Large intestine (tissue), 3 donors: ENCODE results near the gene KRT74. TPM values are rescaled to one million over a fixed set of nuclear protein-coding genes. Genes with fewer than 3 reads are reported as not detected.

Experiments used
- DNase-seq, 2 donors: peaks; one replicate each; pipeline versions ENCODE4 v3.0.0 to v3.0.0-alpha.2; 2013
- H3K27ac ChIP-seq: one replicate; pipeline ENCODE4 v1.5.1; 2013; ENCODE audit warnings: low read length
- H3K27me3 ChIP-seq: 2 replicates; pipeline ENCODE4 v1.6.1; 2013; ENCODE audit warnings: low read length; ENCODE audit not compliant: control insufficient read depth, insufficient read depth
- H3K36me3 ChIP-seq: 2 replicates; pipeline ENCODE4 v1.6.1; 2013; ENCODE audit warnings: low read length; ENCODE audit not compliant: control insufficient read depth, insufficient read depth
- H3K4me1 ChIP-seq: one replicate; pipeline ENCODE4 v1.6.1; 2013; ENCODE audit warnings: low read length; ENCODE audit not compliant: control insufficient read depth, insufficient read depth
- H3K4me3 ChIP-seq: one replicate; pipeline ENCODE4 v1.5.1; 2013; ENCODE audit warnings: low read length
- H3K9me3 ChIP-seq: one replicate; pipeline ENCODE4 v1.6.1; 2013; ENCODE audit warnings: mild to moderate bottlenecking, low read depth, low read length, moderate library complexity; ENCODE audit not compliant: control insufficient read depth
- WGBS: methylation state at CpG from one replicate; pipeline ENCODE4 v1.1.5; 2013; ENCODE audit warnings: low lambda C conversion rate; ENCODE audit not compliant: insufficient coverage; 5-methylcytosine and 5-hydroxymethylcytosine counted together
- polyA plus RNA-seq: library from polyadenylated mRNA; unstranded; fragments of 120-200 nt; gene quantifications from one replicate; pipeline ENCODE4 v1.2.1, GENCODE V29; 2013

KRT74 gene
- polyA plus RNA-seq, 1 donor: not detected

DNA sequence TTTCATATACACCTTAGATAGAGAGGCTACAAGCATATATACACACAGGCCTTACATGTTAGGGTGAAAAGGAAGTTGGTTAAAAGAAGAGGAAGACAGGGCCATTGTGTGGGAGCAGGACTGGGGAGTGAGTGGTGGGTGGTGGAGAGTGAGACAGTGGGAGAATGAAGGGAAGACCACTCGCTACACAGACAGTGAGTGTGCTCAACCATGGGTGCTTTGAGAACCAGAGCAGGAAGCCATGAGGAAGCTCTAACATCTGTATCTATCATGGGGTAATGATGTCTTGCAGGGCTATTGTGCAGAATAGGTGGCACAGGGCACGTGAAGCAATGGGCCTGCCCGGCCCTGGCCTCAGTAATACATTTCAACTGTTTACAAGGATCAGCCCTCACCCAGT lies 11.4 kb upstream of the KRT74 start:
- H3K4me3 ChIP-seq: no peak overlapping the region
- H3K36me3 ChIP-seq: no peaks in the 10 kb centered on the region
- peaks cover 15% of the 10 kb centered on the region for H3K27me3 ChIP-seq
- H3K4me1 ChIP-seq: no peaks in the 10 kb centered on the region
- no peak for DNase-seq
- WGBS: no CpG with 5 or more reads among the region's 3 CpGs
- no peak overlapping the region for H3K27ac ChIP-seq
- H3K9me3 ChIP-seq: no peaks in the 10 kb centered on the region

GRCh38 chr12:52584156-52584682 lies 10.6 kb upstream of the KRT74 start:
- no peaks in the 10 kb centered on the region for H3K36me3 ChIP-seq
- no peaks in the 10 kb centered on the region for H3K4me1 ChIP-seq
- no peak for DNase-seq
- H3K4me3 ChIP-seq: no peak overlapping the region
- no peak overlapping the region for H3K27ac ChIP-seq
- H3K9me3 ChIP-seq: no peaks in the 10 kb centered on the region
- WGBS: 80% methylated on average over 1 of the region's 9 CpGs
- H3K27me3 ChIP-seq: peaks cover 13% of the 10 kb centered on the region

DNA sequence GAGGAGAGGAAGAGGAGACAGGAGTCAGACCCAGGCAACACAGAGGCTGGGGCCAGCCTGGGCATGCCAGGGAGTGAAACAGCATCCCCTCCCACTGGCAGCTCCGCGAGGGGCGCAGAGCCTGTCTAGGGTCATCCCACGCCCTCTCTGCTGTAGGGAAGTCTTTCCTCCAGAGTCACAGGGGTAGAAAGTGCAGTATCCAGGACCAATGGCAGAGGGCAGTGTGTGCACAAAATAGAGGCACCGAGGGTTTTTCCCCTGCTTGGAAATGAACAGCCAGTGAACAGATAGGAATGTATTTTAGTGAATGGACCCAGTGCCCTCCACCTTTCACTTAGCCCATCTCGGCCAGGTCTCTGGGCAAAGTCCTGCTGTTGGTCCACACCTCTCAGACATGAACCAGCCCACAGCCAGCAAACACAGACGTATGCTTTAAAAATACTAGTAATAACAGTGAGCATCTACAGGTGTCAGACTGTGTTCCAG lies 9.4 kb upstream of the KRT74 start:
- Histone ChIP-seq H3K36me3 (no peaks in the 10 kb centered on the region), H3K27me3 (peaks cover 11% of the 10 kb centered on the region)
- WGBS: no CpG with 5 or more reads among the region's 7 CpGs

GRCh38 chr12:52582486-52582885 lies 8.8 kb upstream of the KRT74 start:
- H3K4me3 ChIP-seq: no peak overlapping the region
- H3K27ac ChIP-seq: no peak overlapping the region
- H3K27me3 ChIP-seq: peaks cover 10% of the 10 kb centered on the region
- H3K4me1 ChIP-seq: no peaks in the 10 kb centered on the region
- no peaks in the 10 kb centered on the region for H3K9me3 ChIP-seq
- H3K36me3 ChIP-seq: no peaks in the 10 kb centered on the region
- WGBS: no CpG with 5 or more reads among the region's 2 CpGs
- no peak for DNase-seq

More for the DNA sequence above, 9.4 kb upstream of the KRT74 start:
- H3K4me3 ChIP-seq: no peak overlapping the region
- H3K9me3 ChIP-seq: no peaks in the 10 kb centered on the region
- no peaks in the 10 kb centered on the region for H3K4me1 ChIP-seq
- peak; percentile 45 to 63 for DNase-seq
- no peak overlapping the region for H3K27ac ChIP-seq

GRCh38 chr12:52581481-52581880 lies 7.8 kb upstream of the KRT74 start:
- Histone ChIP-seq H3K4me1 (no peaks in the 10 kb centered on the region), H3K36me3 (no peaks in the 10 kb centered on the region), H3K27ac (no peak overlapping the region), H3K27me3 (peaks cover 6% of the 10 kb centered on the region), H3K4me3 (no peak overlapping the region), H3K9me3 (no peaks in the 10 kb centered on the region)
- no CpG with 5 or more reads among the region's 6 CpGs for WGBS
- DNase-seq: no peak

DNA sequence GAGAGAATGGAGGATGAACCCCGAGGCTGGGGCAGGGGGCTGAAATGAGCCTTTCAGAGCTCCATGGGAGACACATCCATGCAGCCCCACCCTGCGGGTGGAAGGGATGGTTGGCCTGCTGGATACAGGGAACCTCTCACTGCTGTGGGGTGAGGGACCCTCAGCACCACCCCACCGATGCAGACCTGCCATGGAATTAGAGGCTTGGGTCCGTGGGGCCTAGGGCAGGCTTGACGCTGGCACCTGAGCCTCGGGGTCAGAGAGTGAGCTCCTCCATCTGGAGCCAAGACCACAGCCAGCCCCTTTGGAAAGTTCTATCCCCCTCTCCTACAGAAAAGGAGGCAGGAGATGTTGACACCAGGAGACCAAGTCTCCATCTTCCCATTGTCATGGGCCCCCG lies 7.4 kb upstream of the KRT74 start:
- no CpG with 5 or more reads among the region's 7 CpGs for WGBS
- Histone ChIP-seq H3K27me3 (peaks cover 6% of the 10 kb centered on the region), H3K4me1 (no peaks in the 10 kb centered on the region), H3K9me3 (no peaks in the 10 kb centered on the region), H3K36me3 (no peaks in the 10 kb centered on the region), H3K27ac (no peak overlapping the region), H3K4me3 (no peak overlapping the region)
- DNase-seq: no peak

DNA sequence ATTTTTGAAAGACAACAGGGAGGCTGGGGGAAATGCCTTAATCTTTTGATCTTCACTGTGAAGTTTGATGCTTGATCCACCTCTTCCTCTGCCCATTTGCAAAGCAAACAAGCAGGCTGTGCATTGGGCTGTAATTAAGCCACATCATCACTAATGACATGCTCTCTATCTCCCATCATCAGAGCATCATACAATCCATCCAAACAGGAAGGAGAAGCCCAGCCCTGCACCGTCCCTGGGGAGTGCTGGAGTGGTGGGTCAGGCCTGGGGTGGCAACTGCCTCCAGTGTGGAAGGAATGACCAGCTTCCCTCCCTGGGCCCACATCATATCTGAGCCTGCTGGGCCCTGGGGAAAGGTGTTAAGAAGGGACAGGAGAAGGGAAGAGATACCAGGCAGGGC lies 6.9 kb upstream of the KRT74 start:
- Histone ChIP-seq H3K27me3 (peaks cover 3% of the 10 kb centered on the region), H3K36me3 (no peaks in the 10 kb centered on the region), H3K9me3 (no peaks in the 10 kb centered on the region), H3K4me3 (no peak overlapping the region), H3K4me1 (no peaks in the 10 kb centered on the region), H3K27ac (no peak overlapping the region)
- DNase-seq: no peak
- no CpG with 5 or more reads among the region's 1 CpG for WGBS

DNA sequence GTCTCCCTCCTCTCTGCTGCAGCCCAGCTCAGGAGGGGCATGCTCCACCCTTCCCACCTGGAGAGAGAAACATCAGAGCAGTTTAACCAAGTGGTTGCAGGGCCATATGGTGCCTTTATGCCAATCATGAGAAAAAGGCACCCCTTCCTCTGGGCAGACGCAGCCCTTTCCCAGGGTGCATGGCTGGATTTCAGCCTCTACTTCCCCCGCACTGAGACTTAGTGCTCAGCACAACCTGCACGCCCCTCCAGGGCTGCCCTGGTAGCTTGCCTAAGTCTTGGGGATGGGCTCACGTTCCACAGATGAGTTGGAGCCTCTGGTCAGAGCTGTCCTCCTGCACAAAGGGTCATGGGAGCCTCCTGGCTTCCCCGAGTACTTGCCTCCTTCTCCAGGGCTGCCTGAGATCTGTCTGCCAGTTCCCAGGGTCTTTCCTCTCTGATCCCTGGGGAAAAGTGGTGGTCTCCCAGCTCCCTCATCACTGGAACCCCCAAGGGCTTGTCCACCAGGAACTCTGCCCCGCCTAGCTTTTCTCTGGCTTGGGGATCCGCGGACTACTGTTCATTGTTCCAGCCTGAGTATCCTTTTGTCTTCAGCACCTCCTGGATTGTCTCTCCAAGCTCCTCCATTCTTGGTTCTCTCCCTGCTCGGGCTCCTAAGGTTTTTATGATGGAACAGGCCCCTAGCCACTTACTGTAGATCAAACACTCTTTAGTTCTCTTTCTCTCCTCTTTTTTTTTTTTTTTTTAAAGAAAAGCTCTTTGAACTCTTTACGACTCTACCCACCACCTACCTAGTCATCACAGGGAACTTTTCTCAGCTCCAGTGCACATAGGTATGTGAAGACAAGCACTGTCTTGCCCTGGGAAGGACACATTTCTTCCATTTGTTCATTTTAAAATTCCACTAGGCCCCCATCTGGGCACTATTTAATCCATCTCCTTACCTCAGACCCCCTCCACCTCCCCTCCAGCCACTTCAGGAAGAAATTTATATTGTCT lies 6.1 kb upstream of the KRT74 start:
- no peak overlapping the region for H3K27ac ChIP-seq
- no peaks in the 10 kb centered on the region for H3K9me3 ChIP-seq
- peaks cover 3% of the 10 kb centered on the region for H3K27me3 ChIP-seq
- no peaks in the 10 kb centered on the region for H3K4me1 ChIP-seq
- WGBS: 0% methylated on average over 1 of the region's 10 CpGs
- H3K36me3 ChIP-seq: no peaks in the 10 kb centered on the region
- no peak overlapping the region for H3K4me3 ChIP-seq
- DNase-seq: no peak

- H3K27ac ChIP-seq: no peak overlapping the region
- H3K4me1 ChIP-seq: no peaks in the 10 kb centered on the region
- 100% methylated on average over 1 of the region's 3 CpGs for WGBS
- no peak overlapping the region for H3K4me3 ChIP-seq
- H3K36me3 ChIP-seq: no peaks in the 10 kb centered on the region
- no peaks in the 10 kb centered on the region for H3K9me3 ChIP-seq
- no peak for DNase-seq
- peaks cover 3% of the 10 kb centered on the region for H3K27me3 ChIP-seq
Measured at GRCh38 chr12:52578469-52578868, 4.8 kb upstream of the KRT74 start.

DNA sequence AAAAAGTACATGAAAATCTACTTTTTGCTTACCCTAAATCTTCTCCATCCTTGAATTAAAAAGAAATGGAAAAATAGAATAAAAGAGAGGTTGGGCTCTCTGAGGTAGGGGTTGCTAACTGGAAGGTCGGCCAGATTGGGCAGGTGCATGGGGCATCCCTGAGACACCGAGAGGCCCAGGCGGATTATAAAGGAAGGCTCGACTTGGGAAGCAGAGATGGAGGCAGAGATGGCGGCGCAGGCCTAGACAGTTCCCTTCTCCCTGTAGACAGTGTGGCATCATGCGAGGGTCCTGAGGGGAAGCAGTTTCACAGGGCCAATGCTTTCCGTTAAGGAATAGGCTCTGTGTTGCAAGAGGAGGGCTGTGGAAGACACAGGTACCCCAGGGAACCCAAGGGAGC lies 3.7 kb upstream of the KRT74 start:
- DNase-seq: no peak

More for the DNA sequence above, 3.7 kb upstream of the KRT74 start:
- Histone ChIP-seq H3K27me3 (peaks cover 3% of the 10 kb centered on the region), H3K4me1 (no peaks in the 10 kb centered on the region), H3K4me3 (no peak overlapping the region), H3K9me3 (no peaks in the 10 kb centered on the region), H3K36me3 (no peaks in the 10 kb centered on the region), H3K27ac (no peak overlapping the region)
- WGBS: no CpG with 5 or more reads among the region's 8 CpGs
